Measurements from ENCODE around the gene HNRNPLL. TPM values are rescaled to one million over a fixed set of nuclear protein-coding genes. Genes with fewer than 3 reads are reported as not detected.

HNRNPLL gene
- total RNA-seq, 4 donors from 2014 or later = 11.9 to 38.1 (median 20.0) TPM

DNA sequence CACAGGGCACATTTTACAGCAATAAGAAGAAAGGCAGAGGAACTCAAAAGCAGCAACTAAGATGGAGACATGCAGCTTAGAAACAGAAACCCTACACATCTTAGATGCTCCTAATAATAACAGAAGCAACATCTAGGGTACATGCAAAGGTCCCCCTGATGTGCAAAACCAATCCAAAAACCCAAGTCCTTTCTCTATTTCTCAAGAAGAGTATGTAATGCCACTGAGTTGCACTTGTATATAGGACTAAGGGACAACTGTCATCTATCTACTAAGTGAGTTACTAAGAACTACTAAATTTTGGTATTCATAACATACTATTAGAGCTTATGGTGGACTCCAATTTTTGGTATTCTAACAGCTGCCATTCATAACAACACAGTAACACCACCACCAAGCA lies 28.4 kb downstream of the HNRNPLL start:
- H3K4me1 ChIP-seq = peaks cover 0 to 11% (median 0%) of the 10 kb centered on the region in 3 donors
- no peak overlapping the region for H3K27ac ChIP-seq
- intact Hi-C loops (cut with DNase I) = no loop called here
- no peak overlapping the region for H3K4me3 ChIP-seq
- H3K27me3 ChIP-seq = no peaks in the 10 kb centered on the region
- no peak for TF ChIP-seq POLR2A (IDR thresholded peaks at IDR 0.05)
- TF ChIP-seq CTCF (IDR thresholded peaks at IDR 0.05) = no peak
- DNase-seq = no peak
- H3K9me3 ChIP-seq = no peaks in the 10 kb centered on the region
- H3K36me3 ChIP-seq = peaks cover 0 to 78% (median 0%) of the 10 kb centered on the region in 3 donors

- Histone ChIP-seq H3K27me3 (no peaks in the 10 kb centered on the region), H3K4me3 (no peak overlapping the region), H3K9me3 (no peaks in the 10 kb centered on the region), H3K36me3 (peaks cover 0 to 81% (median 4%) of the 10 kb centered on the region in 3 donors), H3K27ac (no peak overlapping the region), H3K4me1 (peaks cover 0 to 11% (median 0%) of the 10 kb centered on the region in 3 donors)
- no peak for TF ChIP-seq CTCF (IDR thresholded peaks at IDR 0.05)
- TF ChIP-seq POLR2A (IDR thresholded peaks at IDR 0.05) = no peak
- DNase-seq = no peak
- WGBS, 2 donors = 28 to 36% methylated on average over 1 of the region's 1 CpG
- intact Hi-C loops (cut with DNase I) = no loop called here
Measured at GRCh38 chr2:38572167-38572566, 30.6 kb downstream of the HNRNPLL start.

- no peak overlapping the region for H3K4me3 ChIP-seq
- intact Hi-C loops (cut with DNase I) = no loop called here
- no peaks in the 10 kb centered on the region for H3K27me3 ChIP-seq
- TF ChIP-seq CTCF (IDR thresholded peaks at IDR 0.05) (no peak), POLR2A (IDR thresholded peaks at IDR 0.05) (no peak)
- no peaks in the 10 kb centered on the region for H3K9me3 ChIP-seq
- DNase-seq = no peak
- peaks cover 0 to 81% (median 4%) of the 10 kb centered on the region in 3 donors for H3K36me3 ChIP-seq
- WGBS, 2 donors = 84 to 85% methylated on average over 4 of the region's 4 CpGs
- peaks cover 0 to 11% (median 0%) of the 10 kb centered on the region in 3 donors for H3K4me1 ChIP-seq
- no peak overlapping the region for H3K27ac ChIP-seq
Measured at GRCh38 chr2:38571193-38571592, 31.5 kb downstream of the HNRNPLL start.

- H3K27me3 ChIP-seq = no peaks in the 10 kb centered on the region
- intact Hi-C loops (cut with DNase I) = no loop called here
- H3K9me3 ChIP-seq = no peaks in the 10 kb centered on the region
- TF ChIP-seq POLR2A (IDR thresholded peaks at IDR 0.05) (no peak), CTCF (IDR thresholded peaks at IDR 0.05) (no peak)
- 52 to 60% methylated on average over 5 of the region's 5 CpGs for whole genome bisulfite sequencing, 2 donors
- H3K4me3 ChIP-seq = no peak overlapping the region
- no peak for DNase-seq
- peaks cover 0 to 100% (median 4%) of the 10 kb centered on the region in 3 donors for H3K36me3 ChIP-seq
- no peak overlapping the region for H3K27ac ChIP-seq
- peaks cover 0 to 7% (median 0%) of the 10 kb centered on the region in 3 donors for H3K4me1 ChIP-seq
Measured at GRCh38 chr2:38568724-38569436, 33.8 kb downstream of the HNRNPLL start.

- no peaks in the 10 kb centered on the region for H3K9me3 ChIP-seq
- H3K4me3 ChIP-seq = no peak overlapping the region
- no peaks in the 10 kb centered on the region for H3K27me3 ChIP-seq
- TF ChIP-seq CTCF (IDR thresholded peaks at IDR 0.05) (no peak), POLR2A (IDR thresholded peaks at IDR 0.05) (no peak)
- no peak overlapping the region for H3K27ac ChIP-seq
- peaks cover 0 to 89% (median 4%) of the 10 kb centered on the region in 3 donors for H3K36me3 ChIP-seq
- DNase-seq = no peak
- H3K4me1 ChIP-seq = no peaks in the 10 kb centered on the region
- intact Hi-C loops (cut with DNase I) = no loop called here
- 100% methylated on average over 2 of the region's 2 CpGs for WGBS, 2 donors
Measured at GRCh38 chr2:38565333-38565732, 37.4 kb downstream of the HNRNPLL start.

All from esophagus squamous epithelium (tissue), 5 donors.